H1 (cell line): ENCODE results near the gene PEX14. TPM values are rescaled to one million over a fixed set of nuclear protein-coding genes. Genes with fewer than 3 reads are reported as not detected.

Experiments
- CTCF ChIA-PET: fragments of 300-600 bp; sonication (Branson Sonifier 250); formaldehyde crosslinking; loops from one replicate; lab custom pipeline; 2021; ENCODE audit not compliant: partially characterized antibody; lab: Charles Lee
- POLR2A ChIA-PET: fragments of 300-600 bp; sonication (Branson Sonifier 250); formaldehyde crosslinking; loops from one replicate; lab custom pipeline; 2021; ENCODE audit warnings: inconsistent platforms; ENCODE audit not compliant: partially characterized antibody; lab: Charles Lee
- DNase-seq, 2 experiments: peaks; one replicate each; pipeline versions ENCODE4 v3.0.0 to v3.0.0-alpha.2; 2010 to 2022; ENCODE audit warnings: low spot score in 2 of 2, low read depth in 1 of 2, mixed read lengths in 1 of 2
- FAIRE-seq: peaks from 2 replicates; lab custom pipeline; 2011; peaks lifted over from hg19 to GRCh38; lab: Jason Lieb, UNC
- H2AFZ ChIP-seq: 2 replicates; pipeline ENCODE4 v1.8.1; 2012; ENCODE audit warnings: low read length, inconsistent platforms
- H2AK5ac ChIP-seq: 2 replicates; pipeline ENCODE4 v1.6.1; 2013; ENCODE audit warnings: low read depth, low read length
- H2BK120ac ChIP-seq: replicated peaks from 2 replicates; pipeline ENCODE3; 2013; ENCODE audit warnings: low read depth, low read length, inconsistent platforms
- H2BK12ac ChIP-seq: 2 replicates; pipeline ENCODE4 v1.6.1; 2013; ENCODE audit warnings: low read depth, low read length
- H2BK15ac ChIP-seq: 2 replicates; pipeline ENCODE4 v1.6.1; 2013; ENCODE audit warnings: low read length
- H2BK20ac ChIP-seq: 2 replicates; pipeline ENCODE4 v1.6.1; 2013; ENCODE audit warnings: low read length
- H2BK5ac ChIP-seq: 2 replicates; pipeline ENCODE4 v1.6.1; 2013; ENCODE audit warnings: low read depth, low read length
- H3K14ac ChIP-seq: 2 replicates; pipeline ENCODE4 v1.6.1; 2013; ENCODE audit warnings: inconsistent platforms; ENCODE audit not compliant: insufficient read length
- H3K18ac ChIP-seq: 2 replicates; pipeline ENCODE4 v1.6.1; 2013; ENCODE audit warnings: low read length; ENCODE audit errors: extremely low read depth
- H3K23ac ChIP-seq: 2 replicates; pipeline ENCODE4 v1.6.1; 2013; ENCODE audit warnings: inconsistent platforms; ENCODE audit not compliant: insufficient read length
- H3K23me2 ChIP-seq: 2 replicates; pipeline ENCODE4 v1.6.1; 2013; ENCODE audit warnings: low read depth, low read length
- H3K27ac ChIP-seq: 2 replicates; pipeline ENCODE4 v1.6.1; 2011; ENCODE audit warnings: low read depth, low read length, inconsistent platforms
- H3K27me3 ChIP-seq, 4 experiments: replicated peaks in 1 of 4; 1 replicate in 1 of 4; 2 replicates in 3 of 4; pipeline versions ENCODE4 v1.6.1 to v1.8.1; 2011 to 2013; ENCODE audit warnings: low read length in 3 of 4, mild to moderate bottlenecking in 3 of 4, inconsistent platforms in 2 of 4, mixed read lengths in 2 of 4, moderate library complexity in 1 of 4; ENCODE audit not compliant: control insufficient read depth in 3 of 4, insufficient read depth in 3 of 4; ENCODE audit errors: extremely low read depth in 1 of 4
- H3K36me3 ChIP-seq, 4 experiments: 2 replicates each; pipeline versions ENCODE4 v1.6.1 to v1.8.1; 2011 to 2013; ENCODE audit warnings: mild to moderate bottlenecking in 4 of 4, low read length in 3 of 4, moderate library complexity in 2 of 4, control low read depth in 1 of 4, inconsistent platforms in 1 of 4; ENCODE audit not compliant: insufficient read depth in 4 of 4, control insufficient read depth in 2 of 4
- H3K4ac ChIP-seq: replicated peaks from 2 replicates; pipeline ENCODE3; 2013; ENCODE audit warnings: low read length, low read depth, mixed read lengths, inconsistent platforms; ENCODE audit not compliant: insufficient read length
- H3K4me1 ChIP-seq, 4 experiments: replicated peaks in 1 of 4; 1 replicate in 1 of 4; 2 replicates in 3 of 4; pipeline versions ENCODE4 v1.6.1 to v1.8.1; 2011 to 2013; ENCODE audit warnings: low read length in 3 of 4, inconsistent platforms in 2 of 4, mixed read lengths in 1 of 4; ENCODE audit not compliant: insufficient read depth in 4 of 4, control insufficient read depth in 3 of 4
- H3K4me2 ChIP-seq, 2 experiments: 2 replicates each; pipeline versions ENCODE4 v1.6.1 to v1.8.1; 2011 to 2013; ENCODE audit warnings: low read depth in 2 of 2, low read length in 2 of 2, control low read depth in 1 of 2, inconsistent platforms in 1 of 2, mild to moderate bottlenecking in 1 of 2; ENCODE audit not compliant: insufficient read depth in 1 of 2
- H3K4me3 ChIP-seq, 4 experiments: fragments of 200-600, 300-600 bp in 1 of 4; sonication (generic), shearing (Covaris generic), sonication (Bioruptor Twin) in 1 of 4; 2 replicates each; pipeline versions ENCODE4 v1.5.1 to v1.8.1; 2011 to 2016; ENCODE audit warnings: low read length in 4 of 4, low read depth in 3 of 4, control low read depth in 2 of 4, inconsistent platforms in 2 of 4, mild to moderate bottlenecking in 2 of 4, mixed read lengths in 1 of 4, moderate library complexity in 1 of 4; ENCODE audit not compliant: insufficient read depth in 2 of 4; ENCODE audit errors: extremely low read depth in 1 of 4
- H3K56ac ChIP-seq: replicated peaks from 2 replicates; pipeline ENCODE3; 2013; ENCODE audit warnings: low read depth, mild to moderate bottlenecking, mixed read lengths, low read length, inconsistent platforms; ENCODE audit not compliant: insufficient read length
- H3K79me1 ChIP-seq: 2 replicates; pipeline ENCODE4 v1.6.1; 2013; ENCODE audit warnings: low read depth, low read length, control low read depth
- H3K79me2 ChIP-seq, 2 experiments: 2 replicates each; pipeline versions ENCODE4 v1.6.1 to v1.8.1; 2012 to 2013; ENCODE audit warnings: low read length in 2 of 2, mild to moderate bottlenecking in 2 of 2, inconsistent platforms in 1 of 2; ENCODE audit not compliant: insufficient read depth in 2 of 2, control insufficient read depth in 1 of 2
- H3K9ac ChIP-seq, 4 experiments: replicated peaks in 1 of 4; 1 replicate in 1 of 4; 2 replicates in 3 of 4; pipeline versions ENCODE4 v1.6.1 to v1.8.1; 2011 to 2013; ENCODE audit warnings: low read depth in 3 of 4, low read length in 3 of 4, control low read depth in 2 of 4, mild to moderate bottlenecking in 2 of 4, moderate library complexity in 2 of 4, inconsistent platforms in 1 of 4; ENCODE audit errors: extremely low read depth in 1 of 4
- H3K9me3 ChIP-seq, 2 experiments: 2 replicates each; pipeline versions ENCODE4 v1.6.1 to v1.8.1; 2012 to 2013; ENCODE audit warnings: mild to moderate bottlenecking in 2 of 2, moderate library complexity in 2 of 2, control low read depth in 1 of 2, inconsistent platforms in 1 of 2, low read depth in 1 of 2, low read length in 1 of 2, mixed read lengths in 1 of 2; ENCODE audit not compliant: insufficient read depth in 2 of 2
- H4K20me1 ChIP-seq, 2 experiments: replicated peaks in 1 of 2; 2 replicates each; pipeline versions ENCODE3 to v1.8.1; 2011 to 2013; ENCODE audit warnings: inconsistent platforms in 2 of 2, low read length in 2 of 2, mild to moderate bottlenecking in 1 of 2; ENCODE audit not compliant: insufficient read depth in 2 of 2, control insufficient read depth in 1 of 2
- H4K5ac ChIP-seq: 2 replicates; pipeline ENCODE4 v1.6.1; 2013; ENCODE audit warnings: low read length, low read depth, mixed read lengths, inconsistent platforms; ENCODE audit not compliant: insufficient read length
- H4K8ac ChIP-seq: 2 replicates; pipeline ENCODE4 v1.8.0; 2013; ENCODE audit warnings: mild to moderate bottlenecking, moderate library complexity, low read length, inconsistent platforms; ENCODE audit not compliant: insufficient read depth; ENCODE audit errors: extremely low read depth
- H4K91ac ChIP-seq: replicated peaks from 2 replicates; pipeline ENCODE3; 2013; ENCODE audit warnings: low read length, mixed read lengths, inconsistent platforms; ENCODE audit not compliant: insufficient read length
- EGR1 ChIP-seq: IDR thresholded peaks from 2 replicates; pipeline ENCODE4 v1.6.1; 2011; ENCODE audit warnings: low read depth, low read length, borderline replicate concordance
- HDAC2 ChIP-seq, 2 experiments: fragments of 300-600 bp in 1 of 2; sonication (generic) in 1 of 2; IDR thresholded peaks; 2 replicates each; pipeline ENCODE4 v1.6.1; 2011 to 2012; ENCODE audit warnings: low read depth in 2 of 2, low read length in 2 of 2, mild to moderate bottlenecking in 2 of 2, moderate library complexity in 2 of 2, borderline replicate concordance in 1 of 2, inconsistent platforms in 1 of 2
- HDAC6 ChIP-seq: IDR thresholded peaks from one replicate; pipeline ENCODE4 v1.7.1; 2012; ENCODE audit warnings: low read depth, mild to moderate bottlenecking, inconsistent platforms, low read length, moderate library complexity
- RBBP5 ChIP-seq: IDR thresholded peaks from 2 replicates; pipeline ENCODE4 v1.7.1; 2012; ENCODE audit warnings: low read depth, mild to moderate bottlenecking, inconsistent platforms, low read length, moderate library complexity, borderline replicate concordance
- RFX5 ChIP-seq: IDR thresholded peaks from 2 replicates; pipeline ENCODE4 v1.6.1; 2011; ENCODE audit warnings: low read depth, low read length, improper control_type of control experiment, borderline replicate concordance
- RNF2 ChIP-seq: fragments of 200-900, 300-1000 bp; sonication (generic); IDR thresholded peaks from 2 replicates; pipeline ENCODE4 v1.7.1; 2016; ENCODE audit warnings: borderline replicate concordance, low read depth, mild to moderate bottlenecking, antibody characterized with exemption, low read length; ENCODE audit not compliant: poor library complexity, severe bottlenecking; ENCODE audit errors: missing control alignments
- TCF12 ChIP-seq: IDR thresholded peaks from 2 replicates; pipeline ENCODE4 v1.6.1; 2011; ENCODE audit warnings: low read depth, mild to moderate bottlenecking, low read length
- TEAD4 ChIP-seq: IDR thresholded peaks from 2 replicates; pipeline ENCODE4 v1.6.1; 2012; ENCODE audit warnings: low read depth, low read length, inconsistent platforms, mixed read lengths
- WGBS, 2 experiments: shearing (Covaris generic) in 1 of 2; methylation state at CpG; one replicate each; pipeline versions ENCODE4 v1.1.6 to v1.1.7; 2013 to 2015; ENCODE audit warnings: low lambda C conversion rate in 2 of 2, mixed read lengths in 2 of 2, inconsistent platforms in 1 of 2, low coverage in 1 of 2, missing lambda C conversion rate in 1 of 2; ENCODE audit not compliant: insufficient replicate concordance in 2 of 2, insufficient coverage in 1 of 2, insufficient read length in 1 of 2; ENCODE audit errors: extremely low coverage in 1 of 2, missing lambda C conversion rate in 1 of 2; 5-methylcytosine and 5-hydroxymethylcytosine counted together
- polyA plus RNA-seq, 7 experiments: library from polyadenylated mRNA; depleted of rRNA in 3 of 7; stranded (reverse) in 5 of 7; unstranded in 2 of 7; fragments of >200 nt in 5 of 7; fragments of 200-250 nt in 2 of 7; gene quantifications; 1 replicate in 5 of 7; 2 replicates in 1 of 7; 4 replicates in 1 of 7; pipeline versions ENCODE4 v1.2.1 to v1.2.3, GENCODE V29; 2011 to 2013; ENCODE audit warnings: missing spikeins in 2 of 7, mixed read lengths in 2 of 7
- total RNA-seq: library from RNA; stranded (reverse); fragmentation: NEBNext Ultra II Directional; extraction: Animal tissue kit (Norgen Biotek cat#: 25700); gene quantifications from 2 replicates; pipeline ENCODE4 v1.2.1, GENCODE V29; 2021
- TF ChIP-seq, protein P1 (sequence below): IDR thresholded peaks from 2 replicates; pipeline ENCODE4 v1.6.1; 2012; ENCODE audit warnings: inconsistent platforms

The PEX14 gene
- total and polyA plus RNA-seq, 2 of the 8 experiments (the other 6 are each of a cell fraction or from before 2014, with no cell fraction given): 13.0 to 19.8 TPM

DNA sequence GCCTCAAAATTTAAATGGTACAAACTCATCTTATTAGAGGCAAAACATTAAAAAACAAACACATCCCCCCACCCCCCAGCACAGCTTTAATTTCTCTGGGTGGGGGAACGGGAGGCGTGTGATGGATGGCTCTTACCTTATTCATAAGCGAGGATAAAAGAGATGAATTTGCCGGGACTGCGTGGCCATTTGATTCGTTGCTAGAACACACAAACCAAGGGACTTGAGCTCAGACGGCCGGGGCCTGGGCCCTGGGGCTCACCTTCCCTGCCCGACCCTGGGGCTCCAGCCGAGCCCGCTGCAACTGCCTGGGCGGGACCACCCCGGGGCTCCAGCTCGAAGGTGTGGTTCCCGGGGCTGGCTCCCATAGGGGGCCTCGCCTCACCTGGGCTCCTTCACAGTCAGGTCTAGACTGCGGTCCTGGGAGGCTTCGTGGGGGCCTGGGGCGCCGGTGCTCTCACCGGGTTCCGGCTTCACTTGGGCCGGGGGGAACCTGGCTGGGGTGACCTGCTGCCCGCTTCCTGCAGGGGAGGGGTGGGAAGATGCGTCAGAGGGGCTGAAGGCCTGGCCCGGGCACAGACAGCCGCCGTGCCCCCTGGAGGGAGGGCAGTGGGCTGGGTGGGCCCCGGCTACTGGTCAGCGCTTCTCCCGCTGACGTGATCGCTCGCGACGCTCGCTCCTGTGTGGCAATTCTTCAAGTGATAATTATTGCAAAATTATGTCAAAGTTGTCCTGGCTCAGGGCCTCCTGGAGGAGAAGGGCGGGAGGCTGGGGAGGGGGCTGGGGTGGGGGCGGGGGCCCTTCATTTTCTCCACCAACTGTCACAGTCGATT, 176.0 kb downstream of the PEX14 start:
- no peak overlapping the region for H2BK120ac ChIP-seq
- FAIRE-seq: no peak
- peak overlapping the region in 3 of 4 experiments; percentile 8 to 63 (median 14); a peak in 4 of 8 replicates for H3K4me3 ChIP-seq
- H3K56ac ChIP-seq: no peak overlapping the region
- no peaks in the 10 kb centered on the region for H3K79me1 ChIP-seq
- ChIA-PET POLR2A (interaction anchor here (0.7 to 2.2 kb wide), 7 partner anchors 10 to 250 kb away, joined by 3 to 5 read pairs (median 3); no protein-coding TSS in a partner anchor), CTCF (interaction anchor here (0.8 to 1.5 kb wide), 2 partner anchors 14 to 310 kb away, joined by 3 read pairs; no protein-coding TSS in a partner anchor)
- H3K14ac ChIP-seq: no peak overlapping the region
- H3K18ac ChIP-seq: no peak overlapping the region; the same call in 1 of the 2 replicates
- H2BK15ac ChIP-seq: no peak overlapping the region
- H2BK20ac ChIP-seq: no peak overlapping the region
- no peak overlapping the region for H2AFZ ChIP-seq
- 42% methylated on average over 37 of the region's 40 CpGs; no CpG with 5 or more reads in 1 of the 2 experiments for WGBS, 2 experiments
- H3K23me2 ChIP-seq: no peaks in the 10 kb centered on the region; the same call in 1 of the 2 replicates
- no peak overlapping the region for H2AK5ac ChIP-seq
- H3K9ac ChIP-seq: no peak overlapping the region
- H2BK12ac ChIP-seq: no peak overlapping the region
- peak overlapping the region; percentile 15 for H4K91ac ChIP-seq
- no peaks in the 10 kb centered on the region for H3K79me2 ChIP-seq
- H3K9me3 ChIP-seq: no peaks in the 10 kb centered on the region
- peak overlapping the region; percentile 69 to 70 for H3K4me2 ChIP-seq
- no peak overlapping the region for H3K23ac ChIP-seq
- DNase-seq: peak in 1 of 2 experiments; percentile 63
- no peak overlapping the region for H3K4ac ChIP-seq
- H4K20me1 ChIP-seq: peaks cover 0 to 9% of the 10 kb centered on the region in 2 experiments
- H4K8ac ChIP-seq: no peak overlapping the region; the same call in 1 of the 2 replicates
- H2BK5ac ChIP-seq: no peak overlapping the region
- no peak overlapping the region for H4K5ac ChIP-seq
- H3K4me1 ChIP-seq: peaks cover 0 to 25% (median 14%) of the 10 kb centered on the region in 4 experiments; a peak in 6 of 7 replicates
- peaks cover 0 to 20% (median 15%) of the 10 kb centered on the region in 4 experiments; a peak in 3 of 7 replicates for H3K27me3 ChIP-seq
- H3K36me3 ChIP-seq: peaks cover 0 to 5% (median 0%) of the 10 kb centered on the region in 4 experiments; a peak in 2 of 8 replicates
- H3K27ac ChIP-seq: no peak overlapping the region
- TF ChIP-seq RNF2 (no peak), RBBP5 (no peak), EGR1 (no peak), TCF12 (no peak), TEAD4 (no peak), RFX5 (no peak), HDAC6 (no peak), HDAC2 (IDR thresholded peaks at IDR 0.05; ENCODE audit: borderline replicate concordance in 1 of 2, low read depth in 2 of 2, low read length in 2 of 2) (no peak)
- TF ChIP-seq, protein P1, sequence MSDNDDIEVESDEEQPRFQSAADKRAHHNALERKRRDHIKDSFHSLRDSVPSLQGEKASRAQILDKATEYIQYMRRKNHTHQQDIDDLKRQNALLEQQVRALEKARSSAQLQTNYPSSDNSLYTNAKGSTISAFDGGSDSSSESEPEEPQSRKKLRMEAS: no peak
